H7 (cell line): ENCODE measurements around the gene KLHL22. TPM values are rescaled to one million over a fixed set of nuclear protein-coding genes. Genes with fewer than 3 reads are reported as not detected.
"Not testable (repeated sequence)": the region's sequence is repeated elsewhere in the genome, so short reads cannot be mapped to it uniquely, and the experiment has no call there.

ENCODE experiments used
- DNase-seq: peaks from one replicate; pipeline ENCODE4 v3.0.0; 2012
- H3K27me3 ChIP-seq: 2 replicates; pipeline ENCODE4 v1.6.0; 2011; ENCODE audit warnings: mild to moderate bottlenecking, low read length; ENCODE audit not compliant: control insufficient read depth, insufficient read depth
- H3K36me3 ChIP-seq: replicated peaks from 2 replicates; pipeline ENCODE4 v1.5.1; 2011; ENCODE audit warnings: low read length; ENCODE audit not compliant: control insufficient read depth, insufficient read depth
- H3K4me3 ChIP-seq: 2 replicates; pipeline ENCODE4 v1.5.1; 2011; ENCODE audit warnings: low read depth, mild to moderate bottlenecking, control low read depth, low read length, moderate library complexity; ENCODE audit not compliant: insufficient read depth
- total RNA-seq: library from RNA; depleted of rRNA; stranded (reverse); fragments of >200 nt; shearing (Covaris generic); gene quantifications from 2 replicates; pipeline ENCODE4 v1.2.3, GENCODE V29; 2014; rRNA removed

Gene KLHL22, protein sequence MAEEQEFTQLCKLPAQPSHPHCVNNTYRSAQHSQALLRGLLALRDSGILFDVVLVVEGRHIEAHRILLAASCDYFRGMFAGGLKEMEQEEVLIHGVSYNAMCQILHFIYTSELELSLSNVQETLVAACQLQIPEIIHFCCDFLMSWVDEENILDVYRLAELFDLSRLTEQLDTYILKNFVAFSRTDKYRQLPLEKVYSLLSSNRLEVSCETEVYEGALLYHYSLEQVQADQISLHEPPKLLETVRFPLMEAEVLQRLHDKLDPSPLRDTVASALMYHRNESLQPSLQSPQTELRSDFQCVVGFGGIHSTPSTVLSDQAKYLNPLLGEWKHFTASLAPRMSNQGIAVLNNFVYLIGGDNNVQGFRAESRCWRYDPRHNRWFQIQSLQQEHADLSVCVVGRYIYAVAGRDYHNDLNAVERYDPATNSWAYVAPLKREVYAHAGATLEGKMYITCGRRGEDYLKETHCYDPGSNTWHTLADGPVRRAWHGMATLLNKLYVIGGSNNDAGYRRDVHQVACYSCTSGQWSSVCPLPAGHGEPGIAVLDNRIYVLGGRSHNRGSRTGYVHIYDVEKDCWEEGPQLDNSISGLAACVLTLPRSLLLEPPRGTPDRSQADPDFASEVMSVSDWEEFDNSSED
- total RNA-seq = 21.4 and 28.9 TPM in 2 replicates

DNA sequence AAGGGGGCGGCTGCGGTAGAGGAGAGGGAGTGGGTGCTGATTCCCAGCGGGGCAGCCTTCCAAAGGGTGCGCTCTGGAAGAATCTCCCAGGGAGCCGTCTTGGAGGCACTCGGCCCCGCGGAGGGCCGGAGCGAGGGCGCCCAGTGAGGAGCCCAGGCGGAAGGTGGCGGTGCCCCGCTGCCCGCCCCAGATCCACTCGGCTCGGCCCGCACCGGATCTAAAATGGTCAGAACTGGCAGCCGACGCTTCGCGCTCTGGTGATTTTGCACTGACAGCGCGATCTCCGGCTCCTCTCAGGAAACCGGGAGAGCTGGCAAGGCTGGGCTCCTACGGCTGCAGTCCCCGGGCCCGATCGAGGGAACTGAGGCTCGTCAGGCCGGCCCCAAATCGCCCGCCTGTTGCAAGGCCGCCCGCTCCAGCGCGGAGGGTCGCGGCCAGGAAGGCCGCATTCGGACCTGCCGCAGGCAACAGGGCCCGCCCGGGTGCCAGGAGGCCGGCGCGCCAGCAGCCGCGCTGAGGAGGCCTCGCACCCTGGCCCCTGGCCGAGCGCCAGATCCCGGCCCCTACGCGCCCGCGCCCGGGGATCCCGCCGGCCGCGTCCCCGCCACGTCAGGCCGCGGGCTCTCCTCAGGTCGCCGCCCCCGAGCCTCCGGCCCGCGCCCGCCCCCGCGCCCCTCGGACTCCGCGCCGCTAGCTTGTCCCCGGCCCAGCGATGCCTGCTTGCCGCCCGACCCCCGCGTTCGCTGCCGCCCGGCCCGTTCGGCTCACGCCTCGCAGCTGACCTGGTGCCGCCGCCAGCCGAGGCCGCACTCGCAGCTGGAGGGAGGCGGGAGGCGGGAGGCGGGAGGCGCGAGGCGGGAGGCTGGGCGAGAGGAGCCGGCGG, at the start of gene KLHL22:
Gene KLHL22, minus strand, starts transcription at position 818 of the 883 bp plus-strand sequence. CDS start 6,584 bp downstream, outside the sequence.
- H3K4me3 ChIP-seq = peak within 1 kb of the TSS; percentile 82

DNA sequence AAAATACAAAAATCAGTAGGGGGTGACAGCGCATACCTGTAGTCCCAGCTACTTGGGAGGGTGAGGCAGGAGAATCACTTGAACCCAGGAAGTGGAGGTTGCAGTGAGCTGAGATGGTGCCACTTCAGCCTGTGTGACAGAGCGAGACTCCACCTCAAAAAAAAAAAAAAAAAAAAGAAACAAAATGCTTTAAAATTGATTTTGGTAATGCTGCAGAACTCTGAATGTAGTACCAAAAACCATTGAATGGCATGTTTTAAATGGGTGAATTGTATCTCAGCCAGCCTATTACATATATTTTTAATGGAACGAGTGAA, 49.7 kb upstream of the KLHL22 start:
- not testable (repeated sequence) for DNase-seq, H3K4me3 ChIP-seq, H3K27me3 ChIP-seq, H3K36me3 ChIP-seq

More for the DNA sequence above, at the start of gene KLHL22:
- Histone ChIP-seq H3K36me3 (no peaks in the 10 kb centered on the region), H3K27me3 (peaks cover 10% of the 10 kb centered on the region)
- DNase-seq = peak; percentile 87

DNA sequence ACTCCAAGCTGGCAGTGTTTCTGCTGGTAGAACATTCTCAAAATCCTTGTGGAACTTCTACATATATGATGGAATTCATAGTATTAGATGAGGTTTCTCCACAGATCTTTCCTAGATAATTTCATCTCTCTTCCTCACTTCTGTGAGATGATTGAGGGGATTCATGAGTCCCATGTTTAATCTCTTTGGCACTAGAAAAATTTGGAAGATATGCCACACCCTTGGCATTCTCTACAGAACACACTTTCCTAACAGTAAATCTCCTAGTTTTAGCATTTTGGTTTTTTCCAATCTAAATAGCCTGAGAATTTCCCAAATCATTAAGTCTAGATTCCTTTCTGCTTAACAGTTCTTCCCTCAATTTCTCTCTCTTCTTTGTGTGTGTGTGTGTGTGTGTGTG, 47.1 kb upstream of the KLHL22 start:
- no peak for DNase-seq
- no peaks in the 10 kb centered on the region for H3K27me3 ChIP-seq
- H3K36me3 ChIP-seq = no peaks in the 10 kb centered on the region; the same call in 1 of the 2 replicates
- H3K4me3 ChIP-seq = no peak overlapping the region

DNA sequence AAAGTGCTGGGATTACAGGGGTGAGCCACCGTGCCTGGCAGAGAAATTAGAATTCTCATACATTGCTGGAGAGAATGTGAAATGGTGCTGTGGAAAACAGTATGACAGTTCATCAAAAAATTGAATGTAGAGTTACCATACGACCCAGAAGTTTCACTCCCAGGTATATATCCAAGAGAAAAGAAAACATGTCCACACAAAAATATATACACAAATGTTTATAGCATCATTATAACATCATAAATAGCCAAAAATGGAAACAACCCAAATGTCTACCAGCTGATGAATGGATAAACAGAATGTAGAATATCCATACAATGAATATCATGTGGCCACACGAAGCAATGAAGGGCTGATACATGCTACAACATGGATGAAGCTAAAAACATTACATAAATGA, 46.5 kb upstream of the KLHL22 start:
- Histone ChIP-seq H3K4me3 (no peak overlapping the region), H3K27me3 (no peaks in the 10 kb centered on the region), H3K36me3 (peaks cover 1% of the 10 kb centered on the region)
- DNase-seq = no peak

DNA sequence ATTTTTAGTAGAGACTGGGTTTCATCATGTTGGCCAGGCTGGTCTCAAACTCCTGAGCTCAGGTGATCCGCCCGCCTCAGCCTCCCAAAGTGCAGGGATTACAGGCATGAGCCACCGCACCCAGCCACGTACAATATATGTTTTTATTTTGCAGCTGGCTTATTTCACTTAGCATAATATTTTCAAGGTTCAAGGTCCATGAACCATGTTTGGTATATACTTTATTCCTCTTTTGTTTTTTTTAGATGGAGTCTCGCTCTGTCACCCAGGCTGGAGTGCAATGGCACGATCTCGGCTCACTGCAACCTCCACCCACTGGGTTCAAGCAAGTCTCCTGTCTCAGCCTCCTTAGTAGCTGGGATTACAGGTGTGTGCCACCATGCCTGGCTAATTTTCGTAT, 43.3 kb upstream of the KLHL22 start:
- not testable (repeated sequence) for DNase-seq, H3K27me3 ChIP-seq, H3K36me3 ChIP-seq, H3K4me3 ChIP-seq

DNA sequence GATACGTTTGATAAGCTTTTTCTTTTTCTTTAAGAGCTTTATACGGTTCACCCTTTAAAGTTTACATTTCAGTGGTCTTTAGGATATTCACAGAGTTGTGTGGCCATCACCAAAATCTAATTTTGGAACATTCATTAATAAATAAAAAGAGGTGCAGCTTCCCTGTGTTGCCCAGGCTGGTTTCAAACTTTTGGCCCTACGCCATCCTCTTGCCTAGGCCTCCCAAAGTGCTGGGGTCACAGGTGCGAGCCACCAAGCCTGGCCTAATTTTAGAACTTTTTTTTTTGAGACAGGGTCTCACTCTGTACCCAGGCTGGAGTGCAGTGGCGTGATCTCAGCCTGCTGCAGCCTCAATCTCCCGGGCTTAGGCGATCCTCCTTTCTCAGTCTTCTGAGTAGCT, 42.4 kb upstream of the KLHL22 start:
- DNase-seq = no peak
- Histone ChIP-seq H3K36me3 (peaks cover 1% of the 10 kb centered on the region), H3K27me3 (no peaks in the 10 kb centered on the region), H3K4me3 (no peak overlapping the region)

DNA sequence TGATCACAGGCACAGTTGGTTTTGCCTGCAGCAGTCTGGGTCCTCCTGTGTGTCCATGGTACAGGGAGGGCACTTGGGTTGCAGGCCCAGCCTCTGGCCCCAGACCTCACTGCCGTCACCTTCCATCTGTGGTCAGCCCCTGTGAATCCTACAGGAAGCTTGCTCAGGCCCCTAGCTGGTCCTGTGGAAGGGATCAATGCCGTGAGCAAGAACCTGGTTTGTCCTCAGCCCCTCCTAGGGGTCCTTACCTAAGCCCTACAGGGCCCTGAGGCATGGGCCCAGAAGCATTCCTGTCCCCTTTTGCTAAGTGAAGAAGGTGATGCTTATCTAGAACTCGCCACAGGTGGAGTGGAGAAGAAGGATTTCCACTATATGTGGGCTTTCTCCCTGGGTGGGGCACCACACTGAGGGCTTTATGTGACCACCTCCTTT, 41.7 kb upstream of the KLHL22 start:
- no peaks in the 10 kb centered on the region for H3K27me3 ChIP-seq
- H3K36me3 ChIP-seq = peaks cover 1% of the 10 kb centered on the region
- H3K4me3 ChIP-seq = no peak overlapping the region
- DNase-seq = no peak

DNA sequence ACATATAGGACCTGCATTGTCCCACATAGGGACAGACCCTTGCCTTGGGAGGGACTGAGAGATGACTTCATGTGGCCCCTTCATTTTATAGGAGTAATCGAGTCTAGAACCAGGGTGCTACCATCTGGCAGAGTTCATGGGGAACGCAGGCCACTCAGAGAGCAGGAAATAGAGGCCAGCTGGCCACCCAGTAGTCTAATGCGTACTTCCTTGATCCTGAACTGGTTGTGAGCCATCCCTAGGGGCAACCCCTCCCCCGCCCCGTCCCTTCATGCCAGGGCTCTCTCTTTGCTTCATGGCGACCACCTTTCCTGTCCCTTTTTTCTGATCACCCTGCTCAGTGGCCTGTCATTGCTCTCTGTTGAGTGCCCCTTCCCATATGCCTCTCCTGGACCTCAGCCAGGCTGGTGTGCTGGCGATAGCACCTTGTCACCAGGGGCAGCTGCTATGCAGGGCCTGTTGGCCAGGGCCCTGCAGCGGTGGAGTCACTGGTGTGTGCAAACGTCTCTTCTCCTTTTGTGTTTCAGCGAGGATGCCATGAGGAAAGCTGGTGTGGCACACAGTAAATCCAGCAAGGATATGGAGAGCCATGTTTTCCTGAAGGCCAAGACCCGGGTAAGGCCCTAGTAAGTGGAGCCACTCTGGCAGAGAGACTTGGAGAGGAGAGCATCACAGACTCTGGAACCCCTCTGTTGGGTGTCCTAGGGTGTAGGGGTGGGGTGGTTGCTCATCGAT, 41.2 kb upstream of the KLHL22 start:
- Histone ChIP-seq H3K4me3 (no peak overlapping the region), H3K36me3 (peaks cover 1% of the 10 kb centered on the region), H3K27me3 (no peaks in the 10 kb centered on the region)
- DNase-seq = no peak

DNA sequence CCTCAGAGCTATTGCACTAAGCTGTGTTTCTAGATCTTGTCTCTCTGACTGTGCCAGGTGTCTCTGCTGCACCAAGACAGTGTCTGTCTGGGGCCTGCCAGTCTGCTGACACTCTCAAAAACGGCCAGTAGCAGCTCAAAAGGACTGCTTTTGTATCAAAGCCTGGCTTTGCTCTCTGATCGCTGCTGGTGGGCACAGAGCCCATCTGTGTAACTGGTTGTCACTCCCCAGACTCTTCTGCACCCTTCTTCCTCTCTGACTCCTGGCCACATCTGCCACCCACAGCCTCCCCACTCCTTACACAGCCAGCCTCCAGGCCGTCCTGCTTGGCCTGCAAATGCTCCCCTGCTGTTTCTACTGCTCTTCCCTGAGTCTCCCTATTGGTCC, 38.3 kb upstream of the KLHL22 start:
- no peak for DNase-seq
- Histone ChIP-seq H3K36me3 (peaks cover 1% of the 10 kb centered on the region), H3K27me3 (no peaks in the 10 kb centered on the region), H3K4me3 (no peak overlapping the region)

DNA sequence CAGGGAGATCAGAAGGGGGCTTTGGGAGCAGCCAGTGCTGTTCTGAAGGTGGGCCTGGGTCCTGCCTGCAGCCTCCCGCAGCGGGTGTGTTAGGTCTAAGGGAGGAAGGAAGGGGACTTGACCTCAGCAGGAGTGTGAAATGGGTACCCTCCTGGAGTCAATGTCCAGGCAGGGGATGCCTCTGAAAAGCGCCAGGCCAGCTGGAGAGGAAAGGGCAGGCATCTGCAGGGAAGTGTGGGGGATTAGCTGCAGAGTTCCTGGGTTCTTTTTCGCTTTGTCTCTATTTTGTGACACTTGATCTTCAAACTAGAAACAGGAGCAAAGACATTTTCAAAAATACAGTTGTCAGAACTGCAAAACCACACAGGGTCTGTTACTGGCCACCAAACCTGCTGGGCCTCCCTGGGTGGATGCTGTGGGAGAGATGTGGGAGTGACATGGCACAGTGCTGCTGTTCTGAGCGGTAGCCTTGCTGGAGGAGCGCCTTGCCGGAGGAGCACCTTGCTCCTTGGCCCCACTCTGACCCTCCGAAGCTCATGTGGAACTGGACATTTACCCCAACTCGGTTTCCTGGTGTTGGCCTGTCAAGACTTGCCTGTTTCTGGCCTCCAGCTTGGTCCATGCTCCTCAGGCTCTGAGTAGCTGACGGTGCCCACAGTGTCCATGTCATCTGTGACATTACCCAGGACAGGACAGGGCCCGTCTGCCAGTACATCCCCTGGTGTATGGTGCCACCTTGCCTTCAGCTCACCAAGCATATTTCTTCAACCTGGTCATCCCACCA, 37.7 kb upstream of the KLHL22 start:
- H3K4me3 ChIP-seq = no peak overlapping the region
- peak; percentile 25 for DNase-seq
- H3K36me3 ChIP-seq = peaks cover 1% of the 10 kb centered on the region
- no peaks in the 10 kb centered on the region for H3K27me3 ChIP-seq

DNA sequence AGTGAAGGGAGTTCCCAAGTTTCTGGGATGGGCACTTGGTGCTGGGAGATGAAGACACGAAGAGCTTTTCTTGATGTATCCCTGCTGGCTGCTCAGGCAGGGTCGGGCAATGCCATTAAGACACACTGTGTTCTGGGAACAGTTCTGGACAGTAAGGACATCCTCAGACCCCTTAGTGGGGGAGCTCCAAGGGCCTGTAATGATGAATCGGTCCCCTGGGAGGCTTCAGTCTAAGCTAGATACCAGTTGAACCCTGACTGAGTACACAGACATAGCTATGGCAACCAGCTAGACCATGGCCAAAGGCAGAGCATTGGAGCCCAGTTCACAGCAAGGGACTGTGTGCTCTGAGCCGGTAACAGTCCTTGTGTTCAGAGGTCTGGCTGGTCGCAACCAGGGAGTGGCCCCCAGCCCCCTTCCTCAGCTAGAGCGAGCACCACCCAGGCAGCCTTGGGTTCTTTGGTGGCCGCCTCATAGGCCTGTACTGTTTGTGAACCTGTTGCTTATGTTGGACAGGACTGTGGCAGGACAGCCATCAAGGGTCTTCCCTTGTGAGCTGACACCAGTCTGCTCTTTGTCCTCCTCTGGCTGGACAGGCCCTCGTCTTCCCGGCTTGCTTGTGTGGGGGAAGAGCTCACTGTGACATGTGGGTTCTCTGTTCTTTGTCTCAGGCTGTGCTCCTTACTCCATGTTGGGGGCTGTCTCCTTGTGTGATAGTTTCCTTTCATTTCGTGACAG, 36.8 kb upstream of the KLHL22 start:
- DNase-seq = peak; percentile 36
- Histone ChIP-seq H3K36me3 (peaks cover 1% of the 10 kb centered on the region), H3K4me3 (no peak overlapping the region), H3K27me3 (no peaks in the 10 kb centered on the region)

DNA sequence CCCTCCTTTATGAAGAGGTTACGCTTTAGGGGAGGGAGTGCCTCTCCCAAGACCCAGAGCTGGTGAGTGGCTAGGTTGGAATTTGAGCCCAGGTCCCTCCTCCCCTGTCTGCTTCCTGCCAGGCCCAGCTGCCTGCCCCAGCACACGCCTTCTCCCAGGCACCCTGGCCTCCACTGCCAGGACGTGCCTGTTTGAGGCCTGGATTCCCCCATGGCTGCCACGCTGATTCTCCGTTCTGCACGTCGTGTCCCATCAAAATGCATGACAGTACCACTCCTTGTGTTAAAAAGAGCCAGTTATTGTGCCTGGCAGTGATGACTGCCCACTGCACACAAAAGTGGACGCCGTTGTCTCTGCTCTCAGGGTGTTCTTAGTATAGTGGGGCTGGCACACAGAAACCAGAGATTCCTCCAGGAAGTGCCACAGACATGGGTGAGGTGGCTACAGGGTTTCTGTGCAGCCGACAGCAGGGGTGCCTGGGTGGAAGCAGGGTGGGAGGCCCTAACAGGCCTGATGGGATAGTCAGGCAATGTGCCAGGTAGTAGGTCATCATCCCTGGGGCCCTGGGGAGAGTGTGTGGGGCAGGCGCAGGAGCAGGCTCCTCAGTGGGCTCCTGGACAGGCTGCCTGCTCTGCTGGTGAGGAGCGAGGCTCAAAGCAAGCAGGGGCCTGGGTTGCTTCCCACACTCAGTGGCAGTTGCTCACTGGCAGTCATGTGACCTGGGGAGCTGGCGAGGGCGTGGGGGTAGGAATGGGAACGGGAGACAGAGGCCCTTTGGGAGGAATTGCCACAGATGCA, 36.0 kb upstream of the KLHL22 start:
- Histone ChIP-seq H3K36me3 (no peaks in the 10 kb centered on the region; the same call in 1 of the 2 replicates), H3K4me3 (no peak overlapping the region), H3K27me3 (no peaks in the 10 kb centered on the region)
- peak; percentile 83 for DNase-seq

DNA sequence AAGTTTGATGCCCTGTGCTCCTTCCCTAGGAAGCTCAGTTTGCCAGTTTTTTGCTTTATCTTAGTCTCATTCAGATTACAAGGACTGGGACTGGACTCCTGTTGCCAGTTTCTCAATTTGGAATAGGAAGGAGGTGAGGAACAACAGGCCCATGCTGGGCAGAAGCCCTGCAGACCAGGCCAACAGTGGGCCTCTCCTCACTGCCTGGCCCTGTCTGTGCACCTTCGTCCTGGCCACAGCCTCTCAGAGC, 35.5 kb upstream of the KLHL22 start:
- Histone ChIP-seq H3K27me3 (no peaks in the 10 kb centered on the region), H3K4me3 (no peak overlapping the region), H3K36me3 (no peaks in the 10 kb centered on the region; the same call in 1 of the 2 replicates)
- no peak for DNase-seq
